Smooth muscle cell of the pulmonary artery (primary cell): Measurements from ENCODE around the gene AGO3. TPM values are rescaled to one million over a fixed set of nuclear protein-coding genes. Genes with fewer than 3 reads are reported as not detected.

Experiments used
- total RNA-seq: library from RNA; depleted of rRNA; stranded (reverse); fragments of >200 nt; gene quantifications from 2 replicates; pipeline ENCODE4 v1.2.3, GENCODE V29; 2014

The AGO3 gene
- total RNA-seq = 24.0 and 39.5 TPM in 2 replicates

DNA sequence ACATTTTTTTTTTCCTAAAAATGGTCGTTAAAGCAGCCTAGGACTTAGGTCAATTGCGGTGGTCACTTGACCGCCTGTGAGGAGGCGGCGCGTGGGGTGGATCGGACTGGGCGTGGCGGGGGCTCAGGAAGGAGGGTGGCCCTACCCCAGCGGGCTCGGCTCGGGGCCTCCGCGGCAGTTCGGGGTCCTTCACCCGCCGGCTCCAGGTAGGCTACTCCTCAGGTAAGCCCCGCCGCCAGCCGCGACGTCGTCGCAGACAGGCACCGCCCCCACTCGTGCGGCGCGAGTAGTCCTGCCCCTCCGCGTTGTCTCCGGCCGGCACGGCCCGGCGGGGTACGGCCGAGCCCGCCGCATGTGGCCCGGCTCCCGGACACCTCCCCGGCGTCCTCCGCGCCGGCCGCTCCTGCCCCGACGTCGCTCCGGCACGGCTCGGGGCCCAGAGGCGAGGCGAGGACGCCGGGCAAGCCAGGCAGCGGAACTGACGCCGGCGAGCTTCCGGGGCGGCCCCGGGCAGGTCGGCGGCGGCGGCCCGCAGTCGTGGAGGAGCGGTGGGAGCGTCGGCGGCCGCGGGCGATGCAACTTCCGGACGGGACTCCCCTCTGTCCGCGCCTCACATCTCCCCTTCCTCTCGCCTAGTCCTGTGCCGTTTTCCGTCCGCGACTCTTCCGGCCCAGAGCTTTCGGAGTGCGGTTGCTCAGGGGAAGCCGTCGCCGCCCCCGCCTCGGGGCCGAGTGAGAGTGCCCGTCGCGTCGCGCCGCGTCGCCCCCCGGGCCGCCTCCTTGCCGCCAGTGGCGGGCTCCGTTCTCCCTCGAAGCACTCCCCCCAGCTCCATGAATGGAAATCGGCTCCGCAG lies at the start of gene AGO3:
AGO3 (plus strand) TSS at position 513 of the 853 bp plus-strand sequence; CDS start at position 835, 322 bp downstream.

DNA sequence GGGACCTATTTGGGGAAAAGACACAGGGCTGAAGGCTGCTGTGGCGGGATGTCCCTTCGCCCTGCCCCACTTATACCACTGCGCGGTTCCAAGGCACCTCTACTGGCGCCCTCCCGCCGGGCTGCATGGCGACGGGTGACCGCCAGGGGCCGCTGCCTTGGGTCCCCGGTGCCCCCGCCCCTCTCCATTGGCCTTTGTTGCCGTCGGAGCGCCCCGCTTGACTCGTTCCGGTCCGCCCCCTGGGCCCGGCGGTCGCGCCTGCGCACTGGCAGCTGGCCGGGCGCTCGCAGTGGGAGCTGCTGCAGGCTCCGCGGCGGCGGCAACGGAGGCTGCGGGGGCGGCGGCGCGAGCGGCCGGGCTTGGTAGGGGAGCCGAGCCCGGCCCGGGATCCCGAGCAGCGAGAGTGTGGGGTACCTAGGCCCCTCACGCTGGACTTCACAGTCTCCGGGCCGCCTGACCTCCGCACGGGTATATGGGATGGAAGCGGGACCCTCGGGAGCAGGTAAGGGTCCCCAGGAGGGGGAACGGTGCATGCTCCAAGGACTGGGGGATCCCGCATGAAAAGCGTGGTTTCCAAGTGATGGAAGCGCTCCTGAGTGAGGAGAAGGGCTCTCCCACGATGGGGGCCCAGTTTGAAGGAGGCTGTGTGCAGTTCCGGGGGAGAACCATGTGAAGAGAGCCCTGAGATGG lies 47.8 kb upstream of the AGO3 start, which contains the start of gene AGO1:
AGO1 (plus strand) TSS at position 265 of the 690 bp plus-strand sequence; CDS start at position 478, 213 bp downstream.

DNA sequence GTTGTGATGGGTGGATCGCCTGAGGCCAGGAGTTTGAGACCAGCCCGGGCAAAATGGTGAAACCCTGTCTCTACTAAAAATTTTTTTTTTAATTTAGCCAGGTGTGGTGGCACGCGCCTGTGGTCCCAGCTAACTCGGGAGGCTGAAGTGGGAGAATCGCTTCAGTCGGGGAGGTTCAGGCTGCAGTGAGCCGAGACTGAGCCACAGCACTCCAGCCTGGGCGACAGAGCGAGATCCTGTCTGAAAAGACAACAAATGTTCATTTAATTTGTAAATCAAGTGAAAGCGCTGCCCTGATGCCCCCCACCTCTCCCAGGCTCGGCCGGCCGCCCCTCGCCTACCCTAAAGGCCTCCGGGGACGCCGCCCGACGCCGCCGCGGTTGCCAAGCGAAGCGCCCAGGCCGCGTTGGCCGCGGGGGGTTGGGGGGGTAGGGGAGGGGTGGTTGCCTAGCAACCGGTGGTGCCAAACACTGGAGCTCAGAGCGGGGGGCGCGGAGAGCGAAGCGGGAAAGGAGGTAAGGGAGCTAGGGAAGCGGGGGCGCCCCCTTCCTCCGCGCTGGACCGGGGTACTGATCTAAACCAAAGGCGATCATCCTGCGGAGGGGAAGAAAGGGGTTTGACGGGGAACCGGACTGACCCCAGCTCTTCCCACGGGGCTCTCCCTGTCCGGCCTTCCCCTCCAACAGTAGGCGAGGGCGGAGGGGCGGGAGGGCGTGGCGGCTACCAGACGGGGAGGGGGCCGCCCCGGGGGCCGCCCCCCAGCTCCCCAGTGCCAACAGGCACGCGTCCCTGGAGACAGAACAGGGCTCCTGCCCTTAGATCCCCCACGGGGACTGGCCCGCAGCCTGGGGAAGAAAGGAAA lies 153.0 kb downstream of the AGO3 start, which contains the start of gene TEKT2:
TEKT2 (plus strand) TSS at position 460 of the 862 bp plus-strand sequence. CDS start 828 bp downstream, outside the sequence.

DNA sequence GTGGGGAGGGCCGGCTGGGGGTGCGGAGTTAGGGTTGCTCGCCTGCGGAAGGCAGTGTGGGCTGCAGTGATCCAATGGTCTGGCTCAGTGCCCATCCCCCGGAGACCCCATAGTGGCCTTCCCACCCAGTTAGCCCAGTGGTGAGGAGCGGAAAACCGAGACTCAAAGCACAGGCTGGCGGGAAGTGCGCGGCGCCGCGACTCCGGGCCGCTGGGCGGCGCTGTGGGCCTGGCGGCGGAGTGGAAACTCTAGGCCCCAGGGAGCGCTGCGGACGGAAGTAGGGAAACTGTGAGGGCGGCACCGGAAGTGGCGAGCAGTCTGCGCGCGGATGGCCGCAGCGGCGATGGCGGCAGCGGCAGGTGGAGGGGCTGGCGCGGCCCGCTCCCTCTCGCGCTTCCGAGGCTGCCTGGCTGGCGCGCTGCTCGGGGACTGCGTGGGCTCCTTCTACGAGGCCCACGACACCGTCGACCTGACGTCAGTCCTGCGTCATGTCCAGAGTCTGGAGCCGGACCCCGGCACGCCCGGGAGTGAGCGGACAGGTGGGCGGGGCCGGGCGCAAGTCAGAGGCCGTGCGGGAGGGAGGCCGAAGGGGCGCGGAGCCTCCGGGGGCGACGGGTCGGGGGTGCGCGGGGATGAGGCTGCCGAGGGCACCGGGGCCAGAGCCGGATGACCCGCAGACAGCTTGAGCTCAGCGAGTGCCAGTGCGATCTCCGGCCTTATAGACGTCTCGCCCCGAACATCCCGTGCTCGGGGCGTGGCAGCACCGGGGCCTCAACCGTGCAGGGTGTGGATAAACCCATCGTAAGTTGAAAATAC lies 157.9 kb downstream of the AGO3 start, which contains the start of gene ADPRS:
ADPRS (plus strand) TSS at position 316 of the 816 bp plus-strand sequence; CDS start at position 329, 13 bp downstream.

Other genes with a start within 250 kb of the AGO3 start
- gene C1orf216, start 212.2 kb upstream of the AGO3 start, total RNA-seq = 19.5 and 20.5 TPM in 2 replicates
- 3.7 and 6.8 TPM in 2 replicates for gene CLSPN, start 161.1 kb upstream of the AGO3 start, total RNA-seq
- gene AGO4, start 123.1 kb upstream of the AGO3 start, total RNA-seq = 22.9 and 25.9 TPM in 2 replicates
- 26.4 and 31.3 TPM in 2 replicates for gene AGO1, start 47.9 kb upstream of the AGO3 start, total RNA-seq
- gene TEKT2, start 153.0 kb downstream of the AGO3 start, total RNA-seq = 0.33 and 0.36 TPM in 2 replicates
- 27.4 and 35.4 TPM in 2 replicates for gene ADPRS, start 157.8 kb downstream of the AGO3 start, total RNA-seq
- 6.6 and 13.8 TPM in 2 replicates for gene COL8A2, start 194.1 kb downstream of the AGO3 start, total RNA-seq
- 61.5 and 65.4 TPM in 2 replicates for gene TRAPPC3, start 218.4 kb downstream of the AGO3 start, total RNA-seq
- 81.4 and 103 TPM in 2 replicates for gene MAP7D1, start 225.1 kb downstream of the AGO3 start, total RNA-seq